ENCODE measurements around the gene ACOT12. TPM values are rescaled to one million over a fixed set of nuclear protein-coding genes. Genes with fewer than 3 reads are reported as not detected.
A peak's percentile ranks its signal among the peaks of the same experiment; 100 is the strongest.
"Not testable (repeated sequence)": the region's sequence is repeated elsewhere in the genome, so short reads cannot be mapped to it uniquely, and the experiment has no call there.

Gene ACOT12
- total RNA-seq, 1 donor from 2014 or later, result not detected

GRCh38 chr5:81344736-81345135 lies 49.2 kb downstream of the ACOT12 start:
- no peak for DNase-seq (ENCODE audit: low spot score)

- not testable (repeated sequence) for DNase-seq (ENCODE audit: low spot score)
These were observed 55.7 kb downstream of the ACOT12 start for GRCh38 chr5:81338213-81338612.

- no peak for DNase-seq (ENCODE audit: low spot score)
These were observed 56.1 kb downstream of the ACOT12 start for GRCh38 chr5:81337803-81338202.

GRCh38 chr5:81336556-81336955 lies 57.4 kb downstream of the ACOT12 start:
- no peak for DNase-seq (ENCODE audit: low spot score)

- no peak for DNase-seq (ENCODE audit: low spot score)
These were observed 58.0 kb downstream of the ACOT12 start for GRCh38 chr5:81335946-81336345.

GRCh38 chr5:81334304-81335061 lies 59.5 kb downstream of the ACOT12 start:
- DNase-seq (ENCODE audit: low spot score), result no peak

GRCh38 chr5:81326554-81326953 lies 67.4 kb downstream of the ACOT12 start:
- no peak for DNase-seq (ENCODE audit: low spot score)

GRCh38 chr5:81317536-81317935 lies 76.4 kb downstream of the ACOT12 start:
- DNase-seq (ENCODE audit: low spot score), result no peak

- DNase-seq (ENCODE audit: low spot score), result no peak
These were observed 77.4 kb downstream of the ACOT12 start for GRCh38 chr5:81316571-81316970.

- no peak for DNase-seq (ENCODE audit: low spot score)
These were observed 78.1 kb downstream of the ACOT12 start for GRCh38 chr5:81315830-81316229.

GRCh38 chr5:81315336-81315735 lies 78.6 kb downstream of the ACOT12 start:
- no peak for DNase-seq (ENCODE audit: low spot score)

- no peak for DNase-seq (ENCODE audit: low spot score)
These were observed 79.4 kb downstream of the ACOT12 start for GRCh38 chr5:81314581-81314980.

- no peak for DNase-seq (ENCODE audit: low spot score)
These were observed 80.2 kb downstream of the ACOT12 start for GRCh38 chr5:81313686-81314085.

GRCh38 chr5:81313278-81313677 lies 80.7 kb downstream of the ACOT12 start:
- DNase-seq (ENCODE audit: low spot score), result no peak

- DNase-seq (ENCODE audit: low spot score), result no peak
These were observed 83.4 kb downstream of the ACOT12 start for GRCh38 chr5:81310402-81311063.

- DNase-seq (ENCODE audit: low spot score), result no peak
These were observed 85.1 kb downstream of the ACOT12 start for GRCh38 chr5:81308836-81309235.

- DNase-seq (ENCODE audit: low spot score), result no peak
These were observed 88.1 kb downstream of the ACOT12 start for GRCh38 chr5:81305785-81306184.

- no peak for DNase-seq (ENCODE audit: low spot score)
These were observed 90.4 kb downstream of the ACOT12 start for GRCh38 chr5:81303563-81303962.

GRCh38 chr5:81302596-81302995 lies 91.3 kb downstream of the ACOT12 start:
- DNase-seq (ENCODE audit: low spot score), result no peak

- DNase-seq (ENCODE audit: low spot score), result peak; percentile 93
These were observed 92.5 kb downstream of the ACOT12 start, which contains the start of gene ZCCHC9 for GRCh38 chr5:81301271-81302015. TSS of gene ZCCHC9 (plus strand) at chr5:81301587. CDS start at chr5:81304758, 3,171 bp downstream.

GRCh38 chr5:81300921-81301270 lies 93.0 kb downstream of the ACOT12 start:
- no peak for DNase-seq (ENCODE audit: low spot score)

- no peak for DNase-seq (ENCODE audit: low spot score)
These were observed 96.4 kb downstream of the ACOT12 start for GRCh38 chr5:81297531-81297930.

- not testable (repeated sequence) for DNase-seq (ENCODE audit: low spot score)
These were observed 99.9 kb downstream of the ACOT12 start for GRCh38 chr5:81294021-81294420.

Data from ureter (tissue), 1 donor.